ENCODE data around the gene RRP8. TPM values are rescaled to one million over a fixed set of nuclear protein-coding genes. Genes with fewer than 3 reads are reported as not detected.

RRP8 gene
- total RNA-seq = 10 to 100 TPM; 44.9 to 48.0 TPM

DNA sequence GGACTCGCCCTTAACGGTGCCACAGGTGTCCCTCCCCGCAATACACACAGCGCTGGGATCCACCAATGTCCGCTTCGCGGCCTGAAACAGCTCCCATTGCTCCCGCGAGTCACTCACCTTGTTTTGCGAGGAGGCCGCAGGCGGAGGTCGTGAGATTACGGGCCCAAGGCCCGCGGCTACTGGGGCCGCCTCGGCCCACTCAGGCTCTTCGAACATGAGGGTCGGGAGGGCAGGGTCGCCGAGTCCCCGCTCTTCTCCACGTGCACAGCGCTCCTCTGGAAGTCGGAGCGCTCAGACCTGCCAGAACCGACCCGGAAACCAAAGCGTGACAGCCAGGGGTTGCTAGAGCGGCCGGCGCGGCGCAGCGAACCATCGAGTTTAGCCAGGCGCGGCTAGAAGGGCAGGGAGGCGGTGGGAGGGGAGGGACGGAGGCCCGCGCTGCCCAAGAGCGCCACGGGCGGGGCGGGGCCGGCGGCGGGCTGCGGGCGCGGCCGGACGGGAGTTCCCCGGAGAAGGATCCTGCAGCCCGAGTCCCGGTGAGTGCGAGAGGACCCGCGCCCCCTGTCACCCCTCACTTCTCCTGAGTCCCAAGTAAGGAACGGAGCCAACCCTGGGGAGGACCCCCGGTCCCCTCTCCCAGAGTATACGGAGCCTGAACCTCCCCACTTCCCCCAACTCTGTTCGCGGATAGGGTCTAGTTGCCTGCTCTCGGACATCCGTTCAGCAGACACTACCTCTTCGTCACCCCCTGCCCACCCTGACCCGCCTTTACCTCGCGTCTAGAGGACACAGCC is at the start of gene RRP8, which contains the start of gene ILK:
Gene RRP8, minus strand, starts transcription at position 330 of the 794 bp plus-strand sequence. Its CDS starts 114 bp downstream, at position 216.
Gene ILK, plus strand, starts transcription at position 488 of the 794 bp plus-strand sequence. CDS start 498 bp downstream, outside the sequence.
- CTCF ChIA-PET = interaction anchor here (0.9 to 2.0 kb wide), 7 partner anchors 9 to 90 kb away, joined by 3 to 10 read pairs (median 4); partner anchors contain the start of genes MRPL17 and TAF10
- POLR2A ChIA-PET = interaction anchor here (0.7 to 1.8 kb wide), 5 partner anchors 8 to 122 kb away, joined by 3 to 8 read pairs (median 5); partner anchors contain the start of genes ARFIP2, MRPL17, TAF10 and TIMM10B

DNA sequence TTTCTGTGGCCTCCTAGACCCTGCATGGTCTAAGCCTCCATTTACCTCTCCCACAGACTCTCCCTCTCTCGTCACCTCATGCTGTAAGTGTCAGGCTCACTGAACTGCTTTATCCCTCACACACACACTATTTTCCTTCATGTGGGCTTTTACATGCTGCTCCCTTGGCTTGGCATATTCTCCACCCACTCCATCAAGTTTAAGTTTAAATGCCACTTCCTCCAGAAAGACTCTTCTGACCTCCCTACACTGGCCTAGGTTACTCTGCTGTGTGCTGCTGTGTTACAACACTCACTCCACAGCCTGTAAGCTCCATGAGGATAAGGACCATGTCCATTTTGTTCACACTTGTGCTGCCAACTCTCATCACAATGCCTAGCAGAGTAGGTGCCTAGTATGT is 49.7 kb upstream of the RRP8 start:
- ChIA-PET CTCF (interaction anchor here (0.6 to 0.8 kb wide), 2 partner anchors 41 to 85 kb away, joined by 3 read pairs; no protein-coding TSS in a partner anchor), POLR2A (no interaction called here)

DNA sequence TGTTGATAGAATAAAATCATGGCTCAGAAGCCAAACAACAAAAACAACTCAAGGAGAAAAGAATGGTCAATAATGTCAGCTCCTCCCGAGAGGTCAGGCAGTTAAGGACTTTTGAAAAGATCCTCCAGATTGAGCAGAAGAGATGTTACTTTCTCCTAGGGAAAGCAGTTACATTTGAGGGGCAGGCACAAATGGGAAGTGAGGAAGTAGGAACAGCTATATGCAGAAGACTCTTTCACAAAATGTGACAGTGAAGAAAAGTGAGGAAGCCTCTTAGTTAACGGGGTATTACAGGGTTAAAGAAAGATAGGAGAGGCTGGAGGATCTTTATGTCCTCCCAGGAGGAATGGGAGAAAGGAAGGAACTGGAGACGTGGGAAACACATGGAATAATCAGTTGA is 48.8 kb upstream of the RRP8 start:
- POLR2A ChIA-PET = interaction anchor here (0.6 to 1.0 kb wide), 2 partner anchors 39 to 61 kb away, joined by 3 read pairs; no protein-coding TSS in a partner anchor
- CTCF ChIA-PET = interaction anchor here (0.6 to 1.1 kb wide), 4 partner anchors 11 to 86 kb away, joined by 3 read pairs; partner anchors contain the start of gene MRPL17

DNA sequence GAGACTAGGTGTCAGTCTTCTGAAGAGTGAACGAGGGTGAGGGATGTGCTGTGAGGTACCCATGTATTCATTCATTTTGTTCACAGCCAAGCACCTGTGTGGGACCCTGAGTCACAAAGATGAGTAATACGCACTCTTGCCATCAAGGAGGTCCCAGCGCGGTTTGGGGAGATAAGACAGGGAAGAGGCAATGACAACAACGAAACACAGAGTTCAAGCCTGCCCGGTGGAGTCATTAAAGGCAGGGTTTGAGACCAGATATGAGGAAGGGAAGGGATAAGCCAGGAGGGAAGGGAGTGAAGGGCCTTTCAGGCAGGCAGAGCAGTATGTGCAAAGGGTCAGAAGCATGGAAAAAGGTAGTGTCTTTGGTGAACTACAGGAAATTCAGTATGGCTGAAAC is 47.6 kb upstream of the RRP8 start:
- ChIA-PET POLR2A (interaction anchor here (1.0 kb wide), 1 partner anchor 38 kb away, joined by 3 read pairs; no protein-coding TSS in a partner anchor), CTCF (no interaction called here)

DNA sequence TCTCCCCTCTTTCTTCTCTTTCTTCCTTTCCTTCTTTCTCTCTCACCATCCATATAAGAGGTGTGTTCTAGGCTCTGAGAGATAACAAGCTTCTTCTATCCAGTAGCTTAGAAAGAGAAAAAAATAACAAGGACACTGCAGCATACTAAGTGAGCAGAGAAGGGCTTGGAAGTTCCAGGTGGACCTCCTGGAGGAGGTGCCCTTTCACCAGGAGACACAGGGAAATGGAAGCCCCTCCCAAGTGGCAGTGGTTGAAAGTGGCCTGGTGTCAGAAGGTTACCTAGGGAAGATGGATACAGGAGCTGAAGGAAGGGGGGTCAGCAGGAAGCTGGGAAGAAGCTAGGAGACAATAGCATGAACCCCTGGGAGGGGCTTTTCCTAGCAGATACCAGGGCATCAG is 46.7 kb upstream of the RRP8 start:
- ChIA-PET POLR2A (no interaction called here), CTCF (interaction anchor here (1.3 to 1.4 kb wide), 2 partner anchors 31 to 38 kb away, joined by 3 to 5 read pairs; partner anchors contain the start of gene TAF10)

DNA sequence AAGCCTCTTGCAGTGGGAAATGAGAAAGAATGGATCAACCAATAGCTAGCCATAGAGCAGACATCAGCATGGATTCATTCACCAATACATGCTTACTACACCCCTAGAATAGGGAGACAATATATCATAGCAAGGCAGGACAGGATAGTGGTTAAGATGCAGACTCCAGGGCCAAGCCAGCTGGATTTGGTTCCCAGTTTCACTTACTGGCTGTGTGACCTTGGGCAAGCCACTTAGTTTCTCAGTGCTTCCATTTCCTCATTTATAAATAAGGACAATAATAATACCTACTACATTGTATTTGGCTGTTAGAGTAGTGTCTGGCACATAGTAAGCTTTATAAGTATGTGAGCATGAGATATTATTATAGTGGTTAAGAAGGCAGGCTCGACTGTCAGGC is 45.1 kb upstream of the RRP8 start:
- ChIA-PET POLR2A (no interaction called here), CTCF (interaction anchor here (1.5 to 2.1 kb wide), 2 partner anchors 13 to 19 kb away, joined by 3 to 5 read pairs; no protein-coding TSS in a partner anchor)

DNA sequence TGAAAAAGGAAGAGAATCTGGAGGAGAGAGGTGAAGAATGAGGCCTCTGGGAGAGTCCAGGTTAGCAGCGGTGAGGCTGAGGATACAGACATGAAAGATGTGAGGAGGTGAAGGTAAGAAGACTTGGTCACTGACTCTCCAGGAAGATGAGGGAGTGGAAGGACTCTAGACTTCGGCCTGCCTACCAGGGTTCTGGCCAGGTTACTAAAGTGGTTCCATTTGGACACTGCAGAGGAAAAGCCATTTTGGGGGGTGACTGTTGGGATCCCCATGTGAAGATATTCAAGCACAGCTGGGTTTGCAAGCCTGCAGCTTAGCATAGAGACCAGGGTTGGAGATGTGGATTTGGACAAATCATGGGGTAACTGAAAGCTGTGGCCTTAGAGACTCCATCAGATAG is 44.4 kb upstream of the RRP8 start:
- POLR2A ChIA-PET = interaction anchor here (1.5 to 1.9 kb wide), 2 partner anchors 29 to 36 kb away, joined by 6 to 21 read pairs; partner anchors contain the start of genes TAF10 and TPP1
- CTCF ChIA-PET = interaction anchor here (1.2 to 2.1 kb wide), 4 partner anchors 12 to 41 kb away, joined by 3 to 5 read pairs (median 3); no protein-coding TSS in a partner anchor

DNA sequence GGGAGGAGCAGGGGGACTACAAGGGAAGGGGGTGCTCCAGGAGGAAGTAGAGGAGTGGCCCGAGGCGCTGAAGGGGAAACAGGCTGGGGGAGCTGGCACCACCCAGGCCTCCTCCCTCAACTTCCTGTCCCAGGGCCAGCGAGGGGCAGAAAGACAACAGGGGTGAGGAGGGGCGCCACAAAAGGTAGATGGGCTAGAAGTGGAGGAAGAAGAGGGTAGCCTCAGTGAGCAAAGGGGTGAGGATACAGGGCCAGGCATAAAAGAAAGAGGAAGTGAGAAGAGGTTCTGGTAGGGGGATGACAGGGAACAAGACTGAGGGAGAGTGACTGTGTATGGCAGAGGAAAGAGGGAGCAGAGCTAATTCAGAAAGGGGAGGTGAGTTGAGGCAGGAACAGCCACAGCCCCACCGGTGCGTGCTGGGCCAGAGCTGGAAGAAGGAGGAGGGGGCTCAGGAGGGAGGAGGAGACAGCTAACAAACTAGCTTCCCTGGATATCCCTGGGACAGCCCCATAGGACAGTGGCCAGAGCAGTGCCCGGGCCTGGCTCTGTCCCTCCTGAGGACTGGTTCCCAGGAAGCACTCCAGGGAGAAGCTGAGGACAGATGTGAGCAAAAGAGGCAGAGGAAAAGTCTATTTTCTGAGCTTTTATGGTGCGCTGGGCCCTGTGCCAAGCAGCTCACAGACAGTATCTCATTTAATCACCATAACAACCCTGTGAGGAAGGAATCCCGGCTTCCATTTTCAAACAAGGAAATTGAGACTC is 43.7 kb upstream of the RRP8 start:
- ChIA-PET CTCF (interaction anchor here (1.0 to 2.1 kb wide), 7 partner anchors 11 to 204 kb away, joined by 3 to 5 read pairs (median 3); no protein-coding TSS in a partner anchor), POLR2A (interaction anchor here (1.5 to 1.9 kb wide), 2 partner anchors 28 to 36 kb away, joined by 6 to 21 read pairs; partner anchors contain the start of genes TAF10 and TPP1)

DNA sequence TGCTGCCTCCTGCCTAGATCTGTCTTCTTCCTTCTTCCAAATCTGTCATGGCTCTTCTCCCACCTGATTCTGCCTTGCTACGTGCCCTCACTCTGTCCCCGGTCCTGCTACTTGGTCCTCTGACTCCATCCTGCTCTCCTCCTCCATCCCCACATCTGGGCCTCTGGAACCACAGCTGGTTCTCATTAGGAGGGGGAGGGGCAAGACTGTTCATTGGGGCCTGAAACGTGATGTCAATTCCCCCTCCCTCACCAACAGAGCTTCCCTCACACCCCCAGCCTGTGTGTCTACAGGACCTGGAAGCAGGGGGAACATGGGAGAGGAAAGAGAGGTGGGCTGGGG is 43.1 kb upstream of the RRP8 start:
- ChIA-PET POLR2A (interaction anchor here (1.5 to 1.9 kb wide), 2 partner anchors 28 to 35 kb away, joined by 6 to 21 read pairs; partner anchors contain the start of genes TAF10 and TPP1), CTCF (interaction anchor here (1.0 to 1.5 kb wide), 5 partner anchors 12 to 203 kb away, joined by 3 read pairs; no protein-coding TSS in a partner anchor)

DNA sequence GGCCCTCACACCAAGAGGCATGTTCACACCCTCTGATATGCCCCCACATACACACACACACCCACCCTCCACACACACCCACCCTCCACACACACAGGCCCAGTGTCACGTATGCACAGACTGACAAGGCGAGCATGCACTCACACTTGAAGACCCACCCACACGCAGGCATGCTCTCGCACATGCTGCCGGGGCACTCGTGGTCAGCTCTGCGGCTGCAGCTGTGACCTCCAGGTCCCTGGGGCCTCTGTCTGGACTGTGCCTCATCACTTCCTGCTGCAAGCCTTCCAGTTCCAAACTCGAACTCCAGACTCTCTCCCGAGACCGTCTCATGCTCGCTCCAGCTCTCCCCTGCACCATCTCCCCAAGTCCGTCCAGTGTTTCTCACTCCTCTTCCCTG is 42.7 kb upstream of the RRP8 start:
- ChIA-PET POLR2A (interaction anchor here (1.9 kb wide), 1 partner anchor 27 kb away, joined by 21 read pairs; the partner anchor contains the start of gene TPP1), CTCF (interaction anchor here (1.0 to 1.5 kb wide), 4 partner anchors 13 to 203 kb away, joined by 3 read pairs; no protein-coding TSS in a partner anchor)

DNA sequence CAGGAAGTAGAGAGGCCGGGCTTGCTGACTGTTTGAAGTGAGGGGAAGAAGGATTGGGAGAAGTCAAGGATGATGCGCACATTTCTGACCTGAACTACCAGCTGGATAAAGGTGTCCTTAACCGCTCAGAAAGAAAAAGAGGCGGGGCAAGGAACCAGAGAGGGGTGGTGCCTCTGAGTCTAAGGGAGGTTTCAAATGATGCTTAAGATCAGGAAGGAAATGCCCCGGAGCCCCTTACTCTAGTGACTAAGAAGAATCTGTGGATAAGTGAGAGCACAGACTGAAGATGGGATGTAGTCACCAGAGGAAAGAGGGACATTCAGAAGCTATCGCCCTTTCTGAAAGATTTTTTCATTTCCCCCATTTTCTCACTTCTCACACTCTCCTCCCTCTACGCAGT is 39.5 kb upstream of the RRP8 start:
- ChIA-PET CTCF (no interaction called here), POLR2A (no interaction called here)

DNA sequence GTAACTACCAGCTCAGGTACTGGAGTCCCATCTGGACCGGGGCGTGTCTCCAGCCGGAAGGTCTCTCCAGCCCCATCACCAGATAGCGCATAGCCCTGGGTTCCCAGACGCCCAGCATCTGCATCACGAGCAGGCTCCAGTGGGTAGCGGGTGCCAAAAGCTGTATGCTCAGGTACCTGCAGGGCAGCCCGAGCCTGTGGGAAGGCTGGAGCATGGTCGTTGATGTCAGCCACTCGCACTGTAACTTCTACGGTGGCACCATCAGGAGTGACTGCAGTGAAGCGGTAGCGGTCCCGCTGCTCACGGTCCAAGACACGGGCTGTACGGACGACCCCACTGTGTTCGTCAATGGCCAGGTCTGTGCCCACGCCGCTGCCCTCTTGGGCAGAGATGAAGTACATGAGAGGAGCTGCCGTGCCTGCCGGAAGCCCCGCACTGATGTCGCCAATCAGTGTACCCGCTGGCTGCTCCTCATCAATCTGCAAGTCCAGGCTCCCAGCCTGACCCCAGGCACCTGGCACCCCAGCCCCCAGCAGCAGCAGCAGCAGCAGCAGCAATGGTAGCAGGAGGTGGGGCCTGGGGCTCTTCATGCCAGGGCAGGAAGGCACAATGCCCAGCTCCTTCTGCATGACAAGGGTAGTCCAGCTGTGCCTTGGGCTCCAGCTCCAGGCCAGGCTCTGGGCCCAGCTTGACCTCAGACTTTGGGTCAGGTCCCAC is 37.7 kb upstream of the RRP8 start:
- CTCF ChIA-PET = interaction anchor here (0.8 kb wide), 1 partner anchor 11 kb away, joined by 3 read pairs; no protein-coding TSS in a partner anchor
- POLR2A ChIA-PET = no interaction called here

DNA sequence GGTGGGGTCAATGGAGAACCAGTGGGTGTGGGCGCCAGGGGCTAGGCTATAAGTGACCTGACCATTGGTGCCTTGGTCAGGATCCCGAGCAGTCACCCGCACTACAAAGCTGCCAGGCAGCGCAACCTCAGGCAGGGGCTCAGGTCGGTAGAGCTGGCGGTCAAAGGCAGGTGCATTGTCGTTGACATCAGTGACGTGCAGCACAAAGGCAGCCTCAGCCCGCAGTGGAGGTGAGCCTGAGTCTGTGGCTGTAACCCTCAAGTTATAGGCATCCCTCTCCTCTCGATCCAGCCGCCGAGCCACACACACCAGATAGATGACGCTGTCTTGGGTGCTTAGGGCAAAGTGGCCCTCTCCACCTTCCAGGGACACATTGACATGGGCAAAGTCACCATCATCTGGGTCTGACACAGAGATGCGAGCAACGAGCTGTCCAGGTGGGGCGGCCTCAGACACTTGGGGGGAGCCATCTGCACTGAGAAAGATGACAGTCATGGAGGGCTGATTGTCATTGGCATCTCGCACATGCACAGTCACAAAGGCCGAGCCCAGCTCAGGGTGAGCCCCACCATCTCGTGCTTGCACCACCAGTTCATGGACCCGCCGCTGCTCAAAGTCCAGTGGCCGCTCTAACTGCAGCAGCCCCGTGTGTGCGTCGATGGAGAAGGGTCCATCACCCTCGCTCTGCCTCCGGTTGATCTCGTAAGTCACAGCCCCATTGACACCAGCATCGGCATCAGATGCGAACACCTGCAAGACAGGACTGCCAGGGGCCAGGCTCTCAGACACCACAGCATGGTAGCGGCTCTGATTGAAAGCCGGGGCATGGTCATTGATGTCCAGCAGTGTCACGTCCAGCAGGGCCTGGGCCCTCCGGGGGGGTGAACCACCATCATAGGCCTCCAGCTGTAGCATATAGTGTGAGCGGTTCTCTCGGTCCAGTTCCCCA is 36.9 kb upstream of the RRP8 start:
- CTCF ChIA-PET = interaction anchor here (0.8 to 1.6 kb wide), 3 partner anchors 12 to 43 kb away, joined by 3 to 5 read pairs (median 4); partner anchors contain the start of gene MRPL17
- POLR2A ChIA-PET = no interaction called here

DNA sequence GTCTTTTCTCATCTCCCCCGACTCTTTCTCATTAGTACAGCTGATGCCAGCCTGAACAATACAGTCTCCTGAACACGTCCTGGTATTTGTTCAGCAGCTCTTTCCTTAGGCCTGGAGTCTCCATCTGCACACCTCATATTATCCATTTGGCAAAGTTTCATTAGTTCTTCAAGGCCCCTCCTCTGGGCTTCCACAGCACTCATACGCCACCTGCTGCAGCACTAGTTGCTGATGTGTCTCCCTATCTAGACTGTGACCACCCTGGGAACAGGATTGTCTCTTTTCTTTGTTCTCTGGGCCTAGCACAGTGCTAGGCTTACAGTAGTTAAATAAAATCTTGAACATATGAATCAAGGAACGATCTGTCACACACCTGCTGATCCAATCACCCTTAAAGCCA is 35.0 kb upstream of the RRP8 start:
- CTCF ChIA-PET = interaction anchor here (0.8 to 1.6 kb wide), 2 partner anchors 44 to 107 kb away, joined by 3 to 5 read pairs; partner anchors contain the start of gene MRPL17
- POLR2A ChIA-PET = no interaction called here

DNA sequence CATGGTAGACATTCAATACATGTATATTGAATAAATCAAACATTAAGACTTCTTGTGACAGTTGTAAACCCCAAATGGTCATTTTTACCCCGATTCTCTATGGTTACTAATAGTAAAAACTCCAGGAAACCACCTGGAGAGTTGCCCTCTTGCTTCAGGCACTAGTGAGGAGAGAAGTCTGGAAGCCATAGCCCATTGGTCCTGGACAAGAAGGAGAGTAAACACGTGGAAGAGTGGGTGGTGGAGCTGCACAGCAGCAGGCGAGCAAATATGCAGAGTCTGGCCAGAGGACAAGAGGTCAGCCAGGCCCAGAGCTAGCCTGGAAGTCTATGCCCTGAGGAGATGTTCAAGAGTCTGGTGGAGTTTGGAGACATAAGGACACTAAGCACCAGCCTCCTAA is 34.5 kb upstream of the RRP8 start:
- ChIA-PET POLR2A (no interaction called here), CTCF (no interaction called here)

DNA sequence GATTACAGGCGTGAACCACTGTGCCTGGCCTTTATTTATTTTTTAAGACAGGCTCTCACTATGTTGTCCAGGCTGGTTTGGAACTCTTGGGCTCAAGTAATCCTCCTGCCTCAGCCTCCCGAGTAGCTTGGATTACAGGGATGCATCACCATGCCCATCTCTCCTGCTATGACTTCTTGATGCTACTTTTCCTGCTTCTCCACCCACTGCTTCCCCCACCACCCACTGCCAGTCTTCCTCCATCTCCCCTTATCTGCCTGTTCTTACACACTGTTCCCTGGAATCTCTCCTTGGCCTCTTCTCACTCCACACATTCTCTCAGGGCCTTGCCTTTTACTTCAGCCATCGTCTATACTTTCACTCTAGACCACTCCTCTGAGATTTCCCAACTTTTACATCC is 33.1 kb upstream of the RRP8 start:
- ChIA-PET CTCF (interaction anchor here (1.3 kb wide), 1 partner anchor 11 kb away, joined by 3 read pairs; no protein-coding TSS in a partner anchor), POLR2A (no interaction called here)

All from activated CD8-positive, alpha-beta memory T cell treated with anti-CD3 and anti-CD28 coated beads for 36 hours (primary cell).